Measurements from ENCODE around the gene SMARCA2. TPM values are rescaled to one million over a fixed set of nuclear protein-coding genes. Genes with fewer than 3 reads are reported as not detected.

SMARCA2 gene
- 61.6 and 92.2 TPM in 2 replicates for total RNA-seq
- polyA plus RNA-seq (2012) = 35.3 TPM

DNA sequence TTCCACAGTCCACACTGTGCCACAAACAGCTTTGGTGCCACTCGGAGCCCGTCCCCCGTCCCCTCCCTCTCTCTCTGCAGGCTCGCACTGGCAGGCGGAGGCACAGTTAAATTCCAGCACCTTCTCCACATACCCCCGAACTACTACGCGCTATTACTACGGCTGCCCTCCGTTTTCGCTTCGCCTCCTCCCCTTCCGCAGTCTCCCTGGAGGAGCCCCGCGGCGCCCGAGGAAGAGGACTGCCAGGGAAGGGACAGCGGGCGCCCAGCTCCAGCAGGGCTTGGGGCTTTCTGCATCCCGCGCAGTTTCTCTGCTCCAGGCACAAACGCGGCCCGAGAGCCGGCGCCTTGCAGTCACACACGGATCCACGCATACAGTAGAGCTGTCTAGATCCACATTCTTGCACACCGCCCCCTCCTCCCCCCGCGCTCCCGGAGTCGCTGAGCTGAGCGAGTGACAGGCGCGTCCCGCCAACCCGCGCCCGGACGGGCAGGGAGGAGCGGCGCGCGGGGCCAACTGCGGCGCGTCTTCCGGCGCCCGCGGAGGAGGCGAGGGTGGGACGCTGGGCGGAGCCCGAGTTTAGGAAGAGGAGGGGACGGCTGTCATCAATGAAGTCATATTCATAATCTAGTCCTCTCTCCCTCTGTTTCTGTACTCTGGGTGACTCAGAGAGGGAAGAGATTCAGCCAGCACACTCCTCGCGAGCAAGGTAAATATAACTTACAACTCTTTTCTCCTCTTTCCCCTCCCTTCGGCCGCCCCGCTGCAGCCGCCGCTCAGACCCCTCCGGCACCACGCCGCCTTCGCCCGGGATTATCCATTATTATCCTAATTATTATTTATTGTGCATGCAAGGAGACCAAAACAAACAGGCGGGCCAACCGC, at the start of gene SMARCA2:
Gene SMARCA2 (plus strand): TSS at position 652 of the 885 bp plus-strand sequence. CDS start 13,676 bp downstream, outside the sequence.
- peak; percentile 97 for DNase-seq (ENCODE audit: low read depth)

- no peak for DNase-seq (ENCODE audit: low read depth)
These were observed 48.3 kb upstream of the SMARCA2 start for GRCh38 chr9:1966725-1967366.

DNA sequence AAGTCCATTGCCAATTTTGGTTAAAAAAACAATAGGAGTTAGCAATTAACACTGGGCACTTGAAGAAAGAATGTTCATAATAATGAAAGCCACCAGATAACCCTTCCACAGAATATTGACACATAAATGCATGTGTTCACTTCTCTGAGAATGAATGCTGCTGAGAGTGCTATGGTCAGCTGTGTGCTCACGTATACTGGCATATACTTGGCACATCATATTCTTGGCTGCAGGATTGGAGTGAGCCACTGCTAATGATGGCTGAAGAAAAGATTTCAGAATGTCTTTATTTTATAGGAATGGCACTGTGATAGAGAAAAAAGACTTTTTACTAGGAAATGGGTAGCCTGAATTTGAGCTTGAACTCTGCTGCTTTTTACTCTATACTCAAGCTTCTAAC, 46.0 kb upstream of the SMARCA2 start:
- no peak for DNase-seq (ENCODE audit: low read depth)

GRCh38 chr9:1969898-1970297, 45.2 kb upstream of the SMARCA2 start:
- no peak for DNase-seq (ENCODE audit: low read depth)

DNA sequence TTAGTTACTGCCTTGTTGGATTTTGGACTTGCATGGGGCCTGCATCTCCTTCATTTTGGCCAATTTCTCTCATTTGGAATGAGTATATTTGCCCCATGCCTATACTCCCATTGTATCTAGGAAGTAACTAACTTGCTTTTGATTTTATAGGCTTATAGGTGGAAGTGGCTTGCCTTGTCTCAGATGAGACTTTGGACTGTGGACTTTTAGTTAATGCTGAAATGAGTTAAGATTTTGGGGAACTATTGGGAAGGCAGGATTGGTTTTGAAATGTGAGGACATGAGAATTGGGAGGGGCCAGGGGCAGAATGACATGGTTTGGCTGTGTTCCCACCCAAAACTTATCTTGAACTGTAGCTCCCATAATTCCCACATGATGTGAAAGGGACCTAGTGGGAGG, 42.5 kb upstream of the SMARCA2 start:
- DNase-seq (ENCODE audit: low read depth) = no peak

DNA sequence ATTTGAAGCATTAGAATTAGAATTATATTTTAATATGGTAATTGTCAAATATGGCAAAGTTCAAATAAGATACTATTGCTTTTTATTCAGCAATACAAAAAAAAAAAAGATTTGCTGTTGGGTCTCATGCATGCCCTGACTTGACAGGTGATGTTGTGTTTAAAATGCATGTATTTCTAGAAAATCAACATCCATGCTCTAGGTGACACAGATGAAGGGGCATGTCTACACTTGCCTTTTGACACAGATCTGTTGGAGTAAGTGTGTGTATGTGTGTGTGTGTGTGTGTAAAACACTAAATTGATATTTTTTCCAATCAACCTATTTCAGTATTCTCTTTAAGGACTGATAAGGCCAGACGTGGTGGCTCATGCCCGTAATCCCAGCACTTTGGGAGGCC, 38.1 kb upstream of the SMARCA2 start:
- DNase-seq (ENCODE audit: low read depth) = no peak

GRCh38 chr9:1978941-1979340, 36.2 kb upstream of the SMARCA2 start:
- peak; percentile 45 for DNase-seq (ENCODE audit: low read depth)

DNA sequence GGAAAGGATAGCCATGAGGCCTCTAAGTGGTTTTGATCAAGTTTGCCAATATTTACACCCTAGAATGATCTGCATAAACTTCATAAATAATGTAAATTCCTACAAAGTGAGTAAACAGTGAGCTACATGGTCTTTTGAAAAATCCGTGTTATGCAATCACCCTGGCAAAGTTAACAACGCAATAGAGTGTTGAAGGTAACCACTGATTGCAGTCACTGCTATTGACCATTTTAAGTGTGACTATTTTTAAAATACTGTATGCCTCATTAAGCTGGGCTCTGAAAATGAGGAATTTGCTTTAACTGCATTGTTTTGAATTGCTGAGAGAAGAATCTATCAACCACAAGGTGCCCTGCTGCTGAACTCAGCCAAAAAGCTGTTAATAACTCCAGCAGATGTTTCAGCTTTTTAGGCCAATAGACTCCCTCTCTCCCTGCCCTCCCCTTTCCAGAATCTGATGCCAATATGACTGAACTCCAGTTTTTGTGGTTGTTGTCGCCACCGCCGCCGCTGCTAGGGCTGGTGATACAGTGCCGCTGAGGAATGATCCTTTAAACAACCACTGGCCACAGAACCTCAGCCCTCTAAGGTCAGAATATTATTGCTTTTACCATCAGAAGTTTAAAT, 35.3 kb upstream of the SMARCA2 start:
- peak; percentile 86 for DNase-seq (ENCODE audit: low read depth)

DNA sequence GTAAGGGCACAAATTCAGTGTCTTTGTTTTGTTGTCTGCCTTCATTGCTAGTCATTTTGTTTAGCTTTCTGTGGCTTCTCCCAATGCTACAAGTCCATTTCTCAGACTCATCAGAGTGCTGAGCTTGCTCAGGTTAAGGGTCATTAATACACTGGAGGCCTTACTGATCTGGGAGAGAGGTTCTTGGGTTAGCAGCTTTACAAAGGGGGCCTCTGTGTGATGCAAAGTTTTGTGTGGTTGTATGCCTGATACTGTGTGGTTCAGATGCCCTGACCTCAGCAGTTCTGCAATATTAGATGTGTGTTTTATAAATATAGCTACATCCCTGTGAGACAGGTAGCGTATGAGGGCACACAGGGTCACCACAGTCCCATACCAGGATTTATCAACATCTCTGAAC, 34.8 kb upstream of the SMARCA2 start:
- DNase-seq (ENCODE audit: low read depth) = no peak

- DNase-seq (ENCODE audit: low read depth) = no peak
These were observed 33.1 kb upstream of the SMARCA2 start for GRCh38 chr9:1982074-1982473.

GRCh38 chr9:1986341-1986740, 28.8 kb upstream of the SMARCA2 start:
- DNase-seq (ENCODE audit: low read depth) = no peak

- DNase-seq (ENCODE audit: low read depth) = no peak
These were observed 25.6 kb upstream of the SMARCA2 start for GRCh38 chr9:1989500-1989899.

GRCh38 chr9:1994180-1994579, 21.0 kb upstream of the SMARCA2 start:
- DNase-seq (ENCODE audit: low read depth) = no peak

DNA sequence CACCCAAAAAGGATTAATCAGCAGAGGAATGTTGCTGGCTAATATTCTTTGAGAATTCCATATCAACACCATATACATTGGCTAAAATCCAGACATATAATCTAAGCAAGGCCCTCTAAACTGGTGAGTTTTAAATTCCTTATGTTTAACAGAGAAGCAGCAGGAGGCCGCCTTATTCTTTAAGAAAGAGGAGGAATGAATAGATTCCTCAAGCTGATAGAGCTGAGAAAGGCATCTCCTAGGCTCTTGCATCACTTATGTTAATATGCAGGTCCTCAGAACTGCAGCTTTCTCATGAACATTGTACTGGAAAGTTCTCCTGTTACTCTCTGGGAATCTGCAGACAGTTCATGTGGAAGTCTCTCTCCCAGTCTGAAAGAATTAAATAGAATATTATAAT, 20.1 kb upstream of the SMARCA2 start:
- DNase-seq (ENCODE audit: low read depth) = no peak

DNA sequence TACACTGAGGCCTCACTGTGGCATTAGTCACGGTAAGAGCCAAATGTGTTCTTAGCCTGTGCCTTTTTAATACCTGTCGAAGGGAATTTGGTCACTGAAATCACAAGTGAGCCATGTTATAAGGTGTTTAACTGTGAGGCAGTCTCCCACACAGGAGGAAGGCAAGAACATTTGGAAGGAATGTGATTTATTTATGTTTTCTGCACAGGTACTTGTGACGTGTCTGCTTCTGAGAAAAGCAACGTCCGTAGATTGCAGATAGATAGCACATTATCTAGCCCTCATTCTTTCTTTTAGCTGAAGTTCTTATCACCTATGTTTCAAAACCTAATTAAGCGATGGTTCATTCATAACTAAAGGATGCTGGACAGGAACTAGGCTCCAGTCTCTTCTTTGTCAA, 19.0 kb upstream of the SMARCA2 start:
- no peak for DNase-seq (ENCODE audit: low read depth)

DNA sequence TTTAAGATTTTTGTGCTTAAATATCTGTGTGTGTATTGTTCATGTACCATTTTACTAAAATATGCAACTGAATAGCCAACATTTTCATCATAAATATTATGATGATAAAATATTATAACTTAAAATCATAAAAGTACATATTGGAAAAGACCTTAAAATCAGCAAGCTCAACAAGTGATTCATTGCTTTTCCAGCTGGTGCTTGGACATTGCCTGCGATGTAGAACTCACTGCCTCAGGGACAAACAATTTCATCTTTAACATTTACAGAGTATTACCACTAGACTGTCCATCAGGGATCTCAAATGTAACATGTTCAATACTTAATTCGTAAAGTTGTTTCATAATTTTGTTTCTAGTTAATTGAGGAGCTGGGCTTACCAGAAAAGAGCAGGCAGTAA, 17.5 kb upstream of the SMARCA2 start:
- DNase-seq (ENCODE audit: low read depth) = no peak

DNA sequence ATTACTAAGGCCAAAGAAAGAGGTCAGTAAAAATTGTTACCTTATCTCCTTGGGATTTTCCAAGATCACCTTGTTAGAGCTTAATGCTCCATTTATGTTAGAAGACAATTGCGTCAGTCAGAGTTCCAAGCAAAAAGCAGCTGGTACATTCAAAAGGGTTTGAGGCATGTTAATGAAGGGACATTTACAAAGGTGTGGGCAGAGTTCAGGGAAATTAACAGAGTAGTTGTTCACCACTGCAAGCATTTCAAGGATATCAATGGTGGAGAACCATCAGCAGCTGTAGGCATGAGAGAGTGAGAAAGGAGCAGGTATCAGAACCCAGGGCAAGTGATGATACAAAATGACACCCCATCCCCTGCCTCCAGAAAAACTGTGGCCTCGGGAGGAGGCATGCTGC, 17.0 kb upstream of the SMARCA2 start:
- DNase-seq (ENCODE audit: low read depth) = no peak

GRCh38 chr9:2000314-2000713, 14.8 kb upstream of the SMARCA2 start:
- DNase-seq (ENCODE audit: low read depth) = no peak

DNA sequence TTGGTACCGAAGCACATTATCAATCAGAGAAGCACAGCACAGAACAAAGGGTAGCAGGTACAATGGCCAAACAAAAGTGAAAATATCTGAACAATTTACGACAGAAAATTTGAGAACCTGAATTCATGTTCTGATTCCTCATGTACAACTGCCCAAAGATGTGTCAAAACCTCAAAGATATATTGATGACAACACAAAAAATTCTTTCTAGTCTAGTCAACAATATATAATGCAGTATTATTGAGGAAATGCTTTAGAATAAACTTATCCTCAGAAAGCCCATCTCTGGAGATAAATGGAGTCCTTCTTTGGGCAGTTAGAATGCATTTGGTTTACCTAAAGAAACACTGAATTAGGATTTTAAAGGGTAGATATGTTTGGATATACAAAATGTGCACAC, 6.8 kb upstream of the SMARCA2 start:
- DNase-seq (ENCODE audit: low read depth) = no peak

- DNase-seq (ENCODE audit: low read depth) = no peak
These were observed 2.8 kb upstream of the SMARCA2 start for GRCh38 chr9:2012347-2012746.

GRCh38 chr9:2013743-2014475, 1.2 kb upstream of the SMARCA2 start:
- DNase-seq (ENCODE audit: low read depth) = no peak
